K562 (cell line): Measurements from ENCODE around the gene GRAMD2B. TPM values are rescaled to one million over a fixed set of nuclear protein-coding genes. Genes with fewer than 3 reads are reported as not detected.

ENCODE experiments used
- ATAC-seq: fragments of 200-7000 bp; cut with Tn5 transposase; 3 replicates; pipeline ENCODE4 v1.9.1; 2020; ENCODE audit warnings: moderate library complexity
- BruUV-seq: library from RNA; stranded (reverse); fragments of 400-500 nt; replicated peaks from 2 replicates; lab custom pipeline; 2021; lab: Mats Ljungman, UMichigan
- CTCF ChIA-PET: fragments of 300-600 bp; formaldehyde crosslinking; extraction: SDS; loops from one replicate; lab custom pipeline; 2021; ENCODE audit warnings: low intra/inter-chr PET ratio; lab: Yijun Ruan, JAX
- POLR2A ChIA-PET: fragments of 300-600, 350-650 bp; sonication (Branson Sonifier 250); formaldehyde crosslinking; extraction: SDS; loops from one replicate; lab custom pipeline; 2021; ENCODE audit warnings: antibody characterized with exemption, inconsistent platforms; lab: Yijun Ruan, JAX
- DNase-seq, 4 experiments: peaks; one replicate each; pipeline versions ENCODE4 v3.0.0 to v3.0.0-alpha.2; 2011 to 2018; ENCODE audit warnings: low spot score in 3 of 4, mixed read lengths in 3 of 4; ENCODE audit errors: extremely low read depth in 1 of 4
- FAIRE-seq: peaks from 2 replicates; lab custom pipeline; 2011; peaks lifted over from hg19 to GRCh38; lab: Jason Lieb, UNC
- H2AFZ ChIP-seq: 2 replicates; pipeline ENCODE4 v1.6.0; 2011; ENCODE audit warnings: low read depth, low read length, control low read depth, inconsistent platforms
- H3K27ac ChIP-seq: fragments of 200-600 bp; 3 replicates; pipeline ENCODE4 v1.8.0; 2011; ENCODE audit warnings: low read depth, mild to moderate bottlenecking, control low read depth, inconsistent platforms, low read length, moderate library complexity, mixed read lengths; ENCODE audit errors: extremely low read depth
- H3K27me3 ChIP-seq, 2 experiments: fragments of 300-600 bp in 1 of 2; 2 replicates in 1 of 2; 3 replicates in 1 of 2; pipeline versions ENCODE4 v1.6.0 to v1.8.0; 2011; ENCODE audit warnings: inconsistent platforms in 2 of 2, low read length in 2 of 2, mild to moderate bottlenecking in 1 of 2, mixed read lengths in 1 of 2, moderate library complexity in 1 of 2; ENCODE audit not compliant: control insufficient read depth in 2 of 2, insufficient read depth in 2 of 2
- H3K36me3 ChIP-seq: fragments of 300-600 bp; 3 replicates; pipeline ENCODE4 v1.8.0; 2011; ENCODE audit warnings: mild to moderate bottlenecking, low read length, inconsistent platforms; ENCODE audit not compliant: control insufficient read depth, insufficient read depth
- H3K4me1 ChIP-seq, 2 experiments: fragments of 200-600 bp in 1 of 2; replicated peaks in 1 of 2; 2 replicates in 1 of 2; 3 replicates in 1 of 2; pipeline versions ENCODE4 v1.5.1 to v1.8.0; 2011; ENCODE audit warnings: inconsistent platforms in 2 of 2, low read length in 2 of 2, mild to moderate bottlenecking in 1 of 2, mixed read lengths in 1 of 2, moderate library complexity in 1 of 2; ENCODE audit not compliant: control insufficient read depth in 2 of 2, insufficient read depth in 2 of 2
- H3K4me2 ChIP-seq: 2 replicates; pipeline ENCODE4 v1.6.1; 2011; ENCODE audit warnings: low read length, control low read depth, inconsistent platforms, mixed read lengths; ENCODE audit not compliant: insufficient read depth
- H3K4me3 ChIP-seq: fragments of 200-600 bp; sonication (generic), shearing (Covaris generic); 2 replicates; pipeline ENCODE4 v1.5.1; 2016; ENCODE audit warnings: control low read depth, inconsistent platforms
- H3K79me2 ChIP-seq: fragments of 200-600 bp; 3 replicates; pipeline ENCODE4 v1.8.0; 2011; ENCODE audit warnings: low read length, inconsistent platforms; ENCODE audit not compliant: control insufficient read depth, insufficient read depth
- H3K9ac ChIP-seq, 2 experiments: 2 replicates each; pipeline versions ENCODE4 v1.6.0 to v1.6.1; 2011; ENCODE audit warnings: low read depth in 2 of 2, low read length in 2 of 2, control low read depth in 1 of 2, inconsistent platforms in 1 of 2, mild to moderate bottlenecking in 1 of 2, mixed read lengths in 1 of 2; ENCODE audit not compliant: insufficient read depth in 1 of 2
- H3K9me1 ChIP-seq: one replicate; pipeline ENCODE4 v1.6.0; 2011; ENCODE audit warnings: inconsistent platforms, mild to moderate bottlenecking, low read length, moderate library complexity; ENCODE audit not compliant: control insufficient read depth, insufficient read depth
- H3K9me3 ChIP-seq: replicated peaks from 2 replicates; pipeline ENCODE4 v1.5.1; 2011; ENCODE audit warnings: low read depth, low read length, inconsistent platforms; ENCODE audit not compliant: control insufficient read depth, insufficient read depth
- H4K20me1 ChIP-seq: replicated peaks from 2 replicates; pipeline ENCODE4 v1.6.1; 2011; ENCODE audit warnings: low read length, inconsistent platforms, mixed read lengths; ENCODE audit not compliant: control insufficient read depth, insufficient read depth
- CBX8 ChIP-seq: fragments of 200-600 bp; sonication (generic); IDR thresholded peaks from 2 replicates; pipeline ENCODE4 v1.6.1; 2012; ENCODE audit warnings: borderline replicate concordance, mixed run types, low read depth, mild to moderate bottlenecking, moderate library complexity, mixed read lengths, low read length, control low read depth, inconsistent platforms; ENCODE audit not compliant: poor library complexity, severe bottlenecking; ENCODE audit errors: extremely low read depth
- FOXP1 ChIP-seq: sonication (generic); formaldehyde crosslinking; IDR thresholded peaks from 2 replicates; pipeline ENCODE4 v1.8.0; 2022; ENCODE audit warnings: mild to moderate bottlenecking, missing genetic modification reagents
- HBP1 ChIP-seq: fragments of 450-650 bp; formaldehyde crosslinking; IDR thresholded peaks from 2 replicates; pipeline ENCODE4 v1.4.0; 2022; ENCODE audit warnings: missing genetic modification characterization
- HEY1 ChIP-seq: fragments of 250-450 bp; sonication (Bioruptor Pico); IDR thresholded peaks from 2 replicates; pipeline ENCODE4 v1.5.0; 2020; ENCODE audit warnings: mild to moderate bottlenecking, moderate library complexity, borderline replicate concordance
- NFE2L1 ChIP-seq: fragments of 450-650 bp; IDR thresholded peaks from 2 replicates; pipeline ENCODE4 v1.6.1; 2016; ENCODE audit warnings: missing genetic modification characterization, low read depth, mild to moderate bottlenecking, missing compliant biosample characterization, moderate library complexity, borderline replicate concordance
- PHTF2 ChIP-seq: fragments of 250-450 bp; sonication (Bioruptor Pico); IDR thresholded peaks from 2 replicates; pipeline ENCODE4 v1.5.0; 2021; ENCODE audit warnings: mild to moderate bottlenecking
- RAD51 ChIP-seq: fragments of 450-650 bp; IDR thresholded peaks from 2 replicates; pipeline ENCODE4 v1.7.1; 2016; ENCODE audit warnings: low read depth, mild to moderate bottlenecking, borderline replicate concordance
- RUNX1 ChIP-seq: sonication (generic); IDR thresholded peaks from 2 replicates; pipeline ENCODE4 v1.6.1; 2016; ENCODE audit warnings: antibody characterized with exemption, low read depth
- TGIF2 ChIP-seq: sonication (generic); formaldehyde crosslinking; IDR thresholded peaks from 2 replicates; pipeline ENCODE4 v1.8.1; 2022; ENCODE audit warnings: mild to moderate bottlenecking, missing genetic modification reagents, moderate library complexity
- XRCC4 ChIP-seq: IDR thresholded peaks from one replicate; pipeline ENCODE4 v1.6.1; 2011; ENCODE audit not compliant: insufficient read depth, insufficient read length; ENCODE audit errors: extremely low read depth
- WGBS: fragments of 100-300 bp; shearing (Covaris generic); methylation state at CpG from one replicate; pipeline ENCODE4 v1.1.6; 2016; ENCODE audit warnings: low coverage, mixed read lengths; ENCODE audit not compliant: insufficient coverage; ENCODE audit errors: missing lambda C conversion rate; 5-methylcytosine and 5-hydroxymethylcytosine counted together
- in situ Hi-C: fragments of 300-500 bp; cut with MboI; formaldehyde crosslinking; loops from 4 replicates; pipeline ENCODE4 v1.15.0; 2018; ENCODE audit warnings: inconsistent platforms, mixed read lengths
- intact Hi-C: fragments of 100-400 bp; cut with micrococcal nuclease; formaldehyde crosslinking; loops from 2 replicates; pipeline ENCODE4 v1.14.2; 2022
- polyA plus RNA-seq, 8 experiments: library from polyadenylated mRNA; depleted of rRNA in 4 of 8; stranded (reverse) in 5 of 8; unstranded in 3 of 8; fragments of >200 nt; fragmentation: Nextera tagmentation in 2 of 8; fragmentation: Illumina TruSeq in 1 of 8; extraction: Ambion mirVana in 2 of 8; extraction: Trizol in 1 of 8; gene quantifications; 2 replicates each; pipeline versions ENCODE4 v1.2.1 to v1.2.3, GENCODE V29; 2011 to 2014; ENCODE audit warnings: inconsistent platforms in 1 of 8, missing spikeins in 1 of 8
- total RNA-seq, 7 experiments: library from RNA; depleted of rRNA in 6 of 7; stranded (reverse); fragments of >200 nt in 6 of 7; fragmentation: Illumina TruSeq in 2 of 7; extraction: Trizol in 2 of 7; gene quantifications; 2 replicates each; pipeline versions ENCODE4 v1.2.1 to v1.2.3, GENCODE V29; 2011 to 2021; ENCODE audit warnings: low replicate concordance in 1 of 7
- TF ChIP-seq, protein P1 (sequence below): sonication (generic); formaldehyde crosslinking; IDR thresholded peaks from 2 replicates; pipeline ENCODE4 v1.8.1; 2022; ENCODE audit warnings: missing genetic modification reagents
- TF ChIP-seq, protein P2 (sequence below): fragments of 450-650 bp; IDR thresholded peaks from 2 replicates; pipeline ENCODE4 v1.7.0; 2016; ENCODE audit warnings: borderline replicate concordance
- TF ChIP-seq, protein P3 (sequence below): fragments of 450-650 bp; formaldehyde crosslinking; IDR thresholded peaks from 2 replicates; pipeline ENCODE4 v1.4.0; 2020; ENCODE audit warnings: mild to moderate bottlenecking

GRAMD2B gene
- total and polyA plus RNA-seq, 9 of the 15 experiments (the other 6 are each of a cell fraction or from before 2014, with no cell fraction given): 0.32 to 4.2 (median 1.4) TPM

GRCh38 chr5:126506079-126506478 lies 82.9 kb downstream of the GRAMD2B start:
- in situ Hi-C loops: no loop called here
- FAIRE-seq: no peak
- TF ChIP-seq XRCC4 (no peak), FOXP1 (CRISPR knock-in tag) (no peak), HBP1 (CRISPR knock-in tag) (no peak), HEY1 (CRISPR knock-in tag) (no peak), RAD51 (no peak), CBX8 (no peak), TGIF2 (CRISPR knock-in tag) (no peak), RUNX1 (no peak), PHTF2 (no peak), NFE2L1 (tag) (no peak)
- TF ChIP-seq, protein P1, sequence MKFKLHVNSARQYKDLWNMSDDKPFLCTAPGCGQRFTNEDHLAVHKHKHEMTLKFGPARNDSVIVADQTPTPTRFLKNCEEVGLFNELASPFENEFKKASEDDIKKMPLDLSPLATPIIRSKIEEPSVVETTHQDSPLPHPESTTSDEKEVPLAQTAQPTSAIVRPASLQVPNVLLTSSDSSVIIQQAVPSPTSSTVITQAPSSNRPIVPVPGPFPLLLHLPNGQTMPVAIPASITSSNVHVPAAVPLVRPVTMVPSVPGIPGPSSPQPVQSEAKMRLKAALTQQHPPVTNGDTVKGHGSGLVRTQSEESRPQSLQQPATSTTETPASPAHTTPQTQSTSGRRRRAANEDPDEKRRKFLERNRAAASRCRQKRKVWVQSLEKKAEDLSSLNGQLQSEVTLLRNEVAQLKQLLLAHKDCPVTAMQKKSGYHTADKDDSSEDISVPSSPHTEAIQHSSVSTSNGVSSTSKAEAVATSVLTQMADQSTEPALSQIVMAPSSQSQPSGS (CRISPR knock-in tag): no peak
- TF ChIP-seq, protein P2, sequence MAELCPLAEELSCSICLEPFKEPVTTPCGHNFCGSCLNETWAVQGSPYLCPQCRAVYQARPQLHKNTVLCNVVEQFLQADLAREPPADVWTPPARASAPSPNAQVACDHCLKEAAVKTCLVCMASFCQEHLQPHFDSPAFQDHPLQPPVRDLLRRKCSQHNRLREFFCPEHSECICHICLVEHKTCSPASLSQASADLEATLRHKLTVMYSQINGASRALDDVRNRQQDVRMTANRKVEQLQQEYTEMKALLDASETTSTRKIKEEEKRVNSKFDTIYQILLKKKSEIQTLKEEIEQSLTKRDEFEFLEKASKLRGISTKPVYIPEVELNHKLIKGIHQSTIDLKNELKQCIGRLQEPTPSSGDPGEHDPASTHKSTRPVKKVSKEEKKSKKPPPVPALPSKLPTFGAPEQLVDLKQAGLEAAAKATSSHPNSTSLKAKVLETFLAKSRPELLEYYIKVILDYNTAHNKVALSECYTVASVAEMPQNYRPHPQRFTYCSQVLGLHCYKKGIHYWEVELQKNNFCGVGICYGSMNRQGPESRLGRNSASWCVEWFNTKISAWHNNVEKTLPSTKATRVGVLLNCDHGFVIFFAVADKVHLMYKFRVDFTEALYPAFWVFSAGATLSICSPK: no peak
- TF ChIP-seq, protein P3, sequence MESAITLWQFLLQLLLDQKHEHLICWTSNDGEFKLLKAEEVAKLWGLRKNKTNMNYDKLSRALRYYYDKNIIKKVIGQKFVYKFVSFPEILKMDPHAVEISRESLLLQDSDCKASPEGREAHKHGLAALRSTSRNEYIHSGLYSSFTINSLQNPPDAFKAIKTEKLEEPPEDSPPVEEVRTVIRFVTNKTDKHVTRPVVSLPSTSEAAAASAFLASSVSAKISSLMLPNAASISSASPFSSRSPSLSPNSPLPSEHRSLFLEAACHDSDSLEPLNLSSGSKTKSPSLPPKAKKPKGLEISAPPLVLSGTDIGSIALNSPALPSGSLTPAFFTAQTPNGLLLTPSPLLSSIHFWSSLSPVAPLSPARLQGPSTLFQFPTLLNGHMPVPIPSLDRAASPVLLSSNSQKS: no peak
- H3K9me3 ChIP-seq: no peaks in the 10 kb centered on the region
- no TSS peak for BruUV-seq
- intact Hi-C loops: no loop called here
- no peaks in the 10 kb centered on the region for H3K9me1 ChIP-seq
- H3K36me3 ChIP-seq: no peaks in the 10 kb centered on the region
- CTCF ChIA-PET: no interaction called here
- H3K9ac ChIP-seq: no peak overlapping the region
- no peak overlapping the region for H3K27ac ChIP-seq
- 80% methylated on average over 4 of the region's 4 CpGs for WGBS
- H3K4me2 ChIP-seq: no peak overlapping the region
- POLR2A ChIA-PET: no interaction called here
- no peaks in the 10 kb centered on the region for H4K20me1 ChIP-seq
- H3K4me1 ChIP-seq: peaks cover 0 to 23% of the 10 kb centered on the region in 2 experiments; a peak in 4 of 5 replicates
- no peak for DNase-seq
- H3K27me3 ChIP-seq: no peaks in the 10 kb centered on the region
- no peak overlapping the region for H3K4me3 ChIP-seq
- peak overlapping the region; percentile 73 for H2AFZ ChIP-seq
- no peaks in the 10 kb centered on the region for H3K79me2 ChIP-seq
- ATAC-seq: no peak
